HG03354 (cell line): Measurements from ENCODE around the gene SMIM10.
"Not testable (repeated sequence)": the region's sequence is repeated elsewhere in the genome, so short reads cannot be mapped to it uniquely, and the experiment has no call there.

Experiments used
- ATAC-seq: cut with Tn5 transposase; IDR thresholded peaks from one replicate; pipeline ENCODE4 v1.9.1; 2021; ENCODE audit warnings: mild to moderate bottlenecking; ENCODE audit not compliant: unreplicated experiment, poor library complexity, severe bottlenecking

SMIM10 gene

DNA sequence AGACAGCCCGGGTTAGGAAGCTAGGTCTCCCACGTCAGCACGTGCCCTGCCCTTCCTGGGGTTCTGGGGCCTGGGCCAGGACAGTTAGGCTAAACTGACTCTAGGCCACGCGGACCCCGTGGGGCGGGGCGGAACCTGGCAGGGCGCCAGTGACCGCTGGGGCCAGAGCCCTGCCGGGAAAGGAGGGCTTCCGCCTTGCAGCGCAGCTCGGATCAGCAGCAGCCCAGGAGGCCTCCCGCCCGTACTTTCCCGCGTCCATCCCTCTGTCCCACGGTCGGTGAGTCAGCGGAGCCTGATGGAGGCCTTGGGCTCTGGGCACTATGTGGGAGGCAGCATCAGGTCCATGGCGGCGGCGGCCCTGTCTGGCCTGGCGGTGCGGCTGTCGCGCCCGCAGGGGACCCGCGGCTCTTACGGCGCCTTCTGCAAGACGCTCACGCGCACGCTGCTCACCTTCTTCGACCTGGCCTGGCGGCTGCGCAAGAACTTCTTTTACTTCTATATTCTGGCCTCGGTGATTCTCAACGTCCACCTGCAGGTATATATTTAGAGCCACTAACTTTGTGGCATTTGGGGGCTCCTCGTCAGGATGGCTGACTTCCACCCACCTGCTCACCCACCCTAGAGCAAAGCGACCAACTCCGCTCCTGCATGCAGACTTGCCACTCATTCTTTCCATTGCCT lies at the start of gene SMIM10:
SMIM10 (plus strand) TSS at position 191 of the 681 bp plus-strand sequence; CDS start at position 296, 105 bp downstream.
- ATAC-seq: peak; percentile 79

DNA sequence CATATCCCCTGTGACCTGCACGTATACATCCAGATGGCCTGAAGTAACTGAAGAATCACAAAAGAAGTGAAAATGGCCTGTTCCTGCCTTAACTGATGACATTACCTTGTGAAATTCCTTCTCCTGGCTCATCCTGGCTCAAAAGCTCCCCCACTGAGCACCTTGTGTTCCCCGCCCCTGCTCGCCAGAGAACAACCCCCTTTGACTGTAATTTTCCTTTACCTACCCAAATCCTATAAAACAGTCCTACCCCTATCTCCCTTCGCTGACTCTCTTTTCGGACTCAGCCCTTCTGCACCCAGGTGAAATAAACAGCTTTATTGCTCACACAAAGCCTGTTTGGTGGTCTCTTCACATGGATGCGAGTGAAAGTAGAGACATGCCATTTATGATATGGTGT lies 44.4 kb upstream of the SMIM10 start:
- ATAC-seq: not testable (repeated sequence)

DNA sequence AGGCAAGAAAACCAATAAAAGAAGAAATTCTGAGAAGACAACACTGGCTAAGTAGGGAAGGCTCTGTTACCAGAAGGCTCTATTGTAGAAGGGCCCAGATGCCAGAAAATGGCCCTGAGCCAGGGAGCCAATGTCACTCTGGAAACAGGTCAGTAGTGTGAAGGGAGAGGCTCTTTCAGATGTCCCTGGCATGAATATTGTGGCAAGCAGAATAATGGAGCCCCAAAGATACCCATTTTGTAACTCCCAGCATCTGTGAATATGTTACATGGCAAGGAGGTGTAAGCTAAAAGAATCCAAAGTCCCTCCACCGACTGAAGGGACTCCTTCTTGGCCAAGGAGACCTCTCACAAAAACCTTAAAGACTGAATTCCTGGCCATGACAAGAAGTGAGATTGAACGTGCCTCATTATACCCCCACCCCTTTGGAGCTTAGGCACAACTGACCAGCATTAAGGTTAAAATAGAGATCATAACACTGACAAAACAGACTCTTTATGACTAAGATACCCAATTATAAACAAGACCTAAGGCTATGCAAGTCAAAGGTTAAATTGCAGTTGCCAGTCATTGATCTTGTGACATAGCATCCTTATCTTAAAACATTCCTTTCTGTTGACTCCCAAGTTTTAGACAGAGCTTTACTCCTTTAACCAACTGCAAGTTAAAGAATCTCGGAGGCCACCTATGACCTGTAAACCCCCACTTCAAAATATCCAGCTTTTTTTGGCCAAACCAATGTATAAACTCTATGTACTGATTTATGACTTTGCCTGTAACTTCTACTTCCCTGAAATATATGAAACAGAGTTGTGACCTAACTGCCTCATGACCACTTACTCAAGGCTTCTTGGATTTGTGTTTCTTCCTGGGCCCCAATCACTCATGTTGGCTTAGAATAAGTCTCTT lies 42.2 kb upstream of the SMIM10 start:
- no peak for ATAC-seq

DNA sequence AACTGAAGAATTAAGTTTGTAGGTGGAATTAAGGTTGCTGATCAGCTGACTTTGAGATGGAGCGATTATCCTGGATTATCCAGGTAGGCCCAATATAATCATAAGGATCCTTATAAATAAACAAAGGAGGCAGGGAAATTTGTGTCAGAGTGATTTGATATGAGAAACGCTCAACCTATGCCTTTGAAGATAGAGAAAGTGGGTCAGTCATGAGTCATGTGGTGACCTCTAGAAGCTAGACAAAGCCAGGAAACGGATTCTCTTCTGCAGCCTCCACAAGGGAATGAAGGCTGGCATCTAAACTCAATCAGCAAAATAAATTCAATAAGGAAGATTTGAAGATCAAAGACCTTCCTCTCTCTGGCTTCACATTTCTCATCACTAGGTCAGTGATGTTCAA lies 41.5 kb upstream of the SMIM10 start:
- ATAC-seq: no peak

DNA sequence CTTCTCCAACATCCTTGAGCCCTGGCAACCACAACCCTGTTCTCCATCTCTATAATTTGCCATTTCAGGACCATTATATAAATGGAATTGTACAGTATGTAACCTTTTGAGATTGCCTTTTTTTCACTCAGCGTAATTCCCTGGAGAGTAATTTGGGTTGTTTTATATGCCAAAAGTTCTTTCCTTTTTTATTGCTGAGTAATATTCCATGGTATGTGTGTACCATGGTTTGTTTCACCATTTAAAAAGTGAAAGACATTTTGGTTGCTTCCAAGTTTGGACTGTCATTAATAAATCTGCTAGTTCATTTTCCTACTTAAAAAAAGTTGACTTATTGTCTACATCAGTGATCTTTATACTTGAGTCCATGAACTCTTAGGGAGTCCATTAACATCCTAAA lies 33.0 kb upstream of the SMIM10 start:
- no peak for ATAC-seq

DNA sequence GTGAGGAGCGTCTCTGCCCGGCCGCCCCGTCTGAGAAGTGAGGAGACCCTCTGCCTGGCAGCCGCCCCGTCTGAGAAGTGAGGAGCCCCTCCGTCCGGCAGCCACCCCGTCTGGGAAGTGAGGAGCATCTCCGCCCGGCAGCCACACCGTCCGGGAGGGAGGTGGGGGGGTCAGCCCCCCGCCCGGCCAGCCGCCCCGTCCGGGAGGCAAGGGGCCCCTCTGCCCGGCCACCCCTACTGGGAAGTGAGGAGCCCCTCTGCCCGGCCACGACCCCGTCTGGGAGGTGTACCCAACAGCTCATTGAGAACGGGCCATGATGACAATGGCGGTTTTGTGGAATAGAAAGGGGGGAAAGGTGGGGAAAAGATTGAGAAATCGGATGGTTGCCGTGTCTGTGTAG lies 30.4 kb upstream of the SMIM10 start:
- ATAC-seq: not testable (repeated sequence)

DNA sequence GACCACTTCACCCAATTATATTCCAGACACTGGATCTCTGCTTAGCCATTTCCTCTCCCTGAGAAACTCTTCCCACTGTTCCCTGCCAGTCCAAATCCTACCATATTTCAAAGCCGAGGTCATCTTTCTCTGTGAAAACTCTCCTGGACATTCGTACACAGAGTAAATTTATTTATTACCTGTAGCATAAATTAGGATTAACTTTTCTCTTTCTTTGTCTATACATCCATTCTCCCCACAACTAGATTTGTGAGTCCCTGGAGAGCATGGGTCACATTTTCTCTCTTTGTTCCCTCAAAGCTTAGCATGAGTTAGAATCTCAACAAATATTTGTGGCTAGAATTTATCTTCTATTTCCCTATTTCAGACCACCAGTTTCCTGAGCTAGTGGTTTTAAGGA lies 27.8 kb upstream of the SMIM10 start:
- no peak for ATAC-seq

DNA sequence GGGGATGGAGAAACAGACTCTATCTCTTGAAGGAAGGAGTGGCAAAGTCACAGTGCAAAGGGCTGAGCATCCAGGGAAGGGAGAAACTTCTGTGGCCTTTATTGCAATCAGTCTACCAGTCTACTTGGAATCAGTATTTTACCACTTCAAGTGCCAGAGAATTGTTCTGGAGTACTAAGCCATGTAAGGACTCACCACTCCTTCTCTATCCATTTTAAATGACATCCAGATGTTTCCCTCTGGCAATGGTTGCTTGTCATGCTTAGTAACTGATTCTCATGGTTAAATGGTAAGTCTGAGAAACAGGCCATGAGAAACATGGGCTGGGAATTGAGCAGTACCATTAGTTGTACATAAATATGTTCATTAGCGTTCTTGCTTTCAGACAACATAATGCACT lies 21.1 kb upstream of the SMIM10 start:
- ATAC-seq: no peak

DNA sequence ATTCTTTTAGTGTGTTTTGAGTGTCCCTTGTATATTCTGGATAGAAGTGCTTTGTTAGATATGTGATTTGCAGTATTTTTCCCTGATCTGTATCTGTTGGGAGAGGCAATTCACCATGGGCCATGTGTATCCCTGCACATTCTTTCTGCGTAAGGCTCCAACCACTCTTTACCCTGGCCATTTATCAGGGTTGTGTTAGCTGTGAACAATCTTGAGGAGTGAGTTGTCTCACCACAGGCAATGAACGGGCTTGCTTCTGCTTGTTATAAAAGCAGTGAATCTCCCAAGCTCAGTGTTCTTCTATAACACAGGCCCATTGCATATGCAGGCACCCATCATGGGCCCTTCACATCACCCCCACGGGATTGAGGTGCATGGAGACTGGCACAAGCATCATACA lies 18.9 kb upstream of the SMIM10 start:
- no peak for ATAC-seq

DNA sequence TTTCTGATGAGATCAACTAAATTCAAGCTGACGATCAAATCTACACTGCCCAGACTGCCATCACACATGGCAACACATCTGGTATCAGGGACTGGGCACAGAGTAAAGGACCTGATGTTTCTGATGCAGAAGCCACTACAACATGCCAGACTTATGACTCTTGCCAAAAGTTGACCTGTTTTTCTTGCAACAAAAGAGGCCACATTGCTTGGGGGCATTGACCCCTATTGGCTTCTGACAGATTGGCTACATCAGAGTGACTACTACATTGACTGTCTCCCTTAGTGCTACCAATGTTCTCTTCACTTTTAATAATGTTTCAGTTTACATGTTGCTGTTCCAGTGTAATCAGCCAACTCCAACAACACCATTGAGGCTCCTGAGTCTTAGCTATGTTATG lies 15.3 kb upstream of the SMIM10 start:
- ATAC-seq: no peak

DNA sequence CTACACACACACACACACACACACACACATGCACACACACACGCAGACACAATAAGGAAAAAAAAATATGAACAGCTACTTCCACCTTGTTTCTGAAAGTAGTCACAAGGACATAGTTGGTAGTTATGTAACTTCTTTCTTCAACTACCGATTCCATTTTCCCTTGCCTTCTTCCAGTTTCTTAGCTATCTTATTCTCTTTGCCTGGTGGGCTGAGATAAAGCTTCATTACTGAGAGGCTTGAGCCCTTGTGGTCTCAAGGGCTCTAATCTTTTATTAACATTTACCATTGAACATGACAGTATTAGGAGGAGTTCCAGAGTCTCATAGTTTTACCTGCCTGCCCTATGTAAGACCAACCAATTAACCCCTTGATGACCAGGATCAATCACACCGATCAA lies 8.9 kb upstream of the SMIM10 start:
- ATAC-seq: no peak

DNA sequence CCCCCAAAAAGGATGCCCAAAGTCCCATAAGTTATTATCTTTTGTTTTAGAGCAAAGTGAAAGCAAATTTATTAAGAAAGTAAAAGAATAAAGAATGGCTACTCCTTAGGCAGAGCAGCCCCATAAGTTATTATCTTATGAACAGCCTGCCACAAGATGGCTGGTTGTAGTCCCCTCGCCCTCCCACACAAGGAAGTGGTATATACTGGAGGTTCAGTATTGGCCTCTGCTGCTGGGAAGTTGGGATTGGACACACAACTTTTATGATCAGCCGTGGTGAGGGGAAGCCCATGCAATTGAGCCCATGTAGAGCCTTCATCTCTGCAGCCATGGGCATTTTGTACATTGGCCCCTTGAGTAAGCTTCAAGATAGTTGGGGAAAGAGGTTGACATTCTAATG lies 8.0 kb upstream of the SMIM10 start:
- no peak for ATAC-seq

DNA sequence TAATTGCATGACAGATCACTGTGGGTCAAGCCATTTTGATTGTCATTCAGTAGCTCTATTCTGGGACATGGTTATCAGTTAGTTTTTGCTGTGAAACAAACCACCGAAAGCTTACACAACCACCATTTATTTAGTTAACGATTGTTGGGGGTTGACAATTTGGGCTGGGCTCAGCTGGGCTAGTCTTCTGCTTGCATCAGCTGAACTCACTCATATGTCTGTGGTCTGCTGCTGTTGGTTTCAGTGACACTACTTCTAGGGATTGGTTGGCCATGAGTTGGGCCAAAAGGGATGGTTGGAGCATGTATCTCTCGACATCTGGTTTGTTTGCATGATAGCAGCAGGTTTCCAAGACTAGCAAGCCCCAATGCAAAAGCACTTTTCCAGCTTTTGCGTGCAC lies 5.3 kb upstream of the SMIM10 start:
- ATAC-seq: no peak

DNA sequence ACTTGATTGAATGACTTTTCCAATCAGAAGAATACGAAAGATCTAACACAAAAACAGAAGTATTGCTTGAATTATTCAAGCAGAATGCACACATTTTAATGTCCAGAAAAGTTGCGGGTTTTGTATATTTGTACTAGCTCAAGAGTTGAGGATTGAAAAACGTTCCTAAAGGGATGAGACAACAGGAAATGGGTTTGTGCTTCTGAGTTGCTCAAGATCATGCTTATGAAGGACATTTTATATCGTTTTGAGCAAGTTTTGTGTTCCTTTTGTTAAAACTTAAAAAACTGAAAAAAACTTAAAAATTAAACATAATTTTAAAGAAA lies 353 bp upstream of the SMIM10 start:
- no peak for ATAC-seq

DNA sequence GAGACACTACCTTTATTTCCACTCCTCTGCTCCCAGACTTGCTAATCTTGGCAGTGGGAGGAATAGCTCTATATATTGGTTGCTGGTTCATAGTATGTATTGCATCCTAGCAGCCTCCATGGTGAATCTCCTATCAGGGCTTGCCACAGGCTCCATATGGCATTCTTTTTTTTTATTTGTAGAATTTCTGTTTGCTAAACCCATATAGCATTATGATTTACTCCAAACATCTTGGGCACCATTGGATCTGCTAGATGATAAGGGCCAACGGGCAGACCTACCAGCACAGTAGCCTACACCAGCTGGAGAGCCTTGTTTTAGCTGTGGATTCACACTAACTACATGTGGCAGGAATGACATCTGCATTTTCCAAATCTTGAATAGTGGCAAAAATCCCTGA lies 6.9 kb downstream of the SMIM10 start:
- no peak for ATAC-seq

DNA sequence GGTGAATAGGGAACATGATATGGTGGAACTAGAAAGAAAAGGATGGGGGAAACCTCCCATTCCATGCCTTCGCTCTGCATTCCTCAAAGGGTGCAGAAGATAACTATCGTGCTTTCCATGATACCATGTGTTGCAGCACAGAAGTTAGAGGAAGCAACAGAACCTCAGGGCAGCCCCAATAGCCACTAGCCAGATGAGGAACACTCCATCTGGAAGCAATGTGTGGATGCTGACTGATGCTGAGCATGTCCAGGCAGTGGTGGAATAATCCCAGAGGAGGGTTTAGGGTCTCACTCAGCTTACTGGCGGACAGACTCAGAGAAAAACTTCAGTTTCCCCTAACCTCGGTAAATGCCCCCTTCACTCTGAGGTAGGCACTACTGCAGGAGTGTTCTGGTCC lies 7.5 kb downstream of the SMIM10 start:
- ATAC-seq: no peak

DNA sequence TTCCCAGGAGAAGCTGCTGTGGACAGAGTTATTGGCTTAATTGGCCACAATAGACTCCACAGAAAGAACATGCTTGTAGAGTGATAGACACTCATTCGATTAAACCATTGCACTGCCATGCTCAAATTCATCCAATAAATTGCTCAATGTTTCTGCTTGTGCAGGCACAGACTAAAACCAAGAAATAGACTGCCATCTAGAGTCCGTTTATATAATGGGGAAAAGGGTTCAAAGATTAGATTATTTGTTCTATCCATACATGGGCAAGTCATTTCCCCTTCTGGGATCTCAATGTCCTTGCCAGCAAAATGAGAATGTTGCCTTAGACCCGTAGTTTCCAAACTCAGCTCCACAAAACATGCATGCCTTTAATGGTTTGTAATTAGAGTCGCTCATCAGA lies 8.7 kb downstream of the SMIM10 start:
- ATAC-seq: no peak

DNA sequence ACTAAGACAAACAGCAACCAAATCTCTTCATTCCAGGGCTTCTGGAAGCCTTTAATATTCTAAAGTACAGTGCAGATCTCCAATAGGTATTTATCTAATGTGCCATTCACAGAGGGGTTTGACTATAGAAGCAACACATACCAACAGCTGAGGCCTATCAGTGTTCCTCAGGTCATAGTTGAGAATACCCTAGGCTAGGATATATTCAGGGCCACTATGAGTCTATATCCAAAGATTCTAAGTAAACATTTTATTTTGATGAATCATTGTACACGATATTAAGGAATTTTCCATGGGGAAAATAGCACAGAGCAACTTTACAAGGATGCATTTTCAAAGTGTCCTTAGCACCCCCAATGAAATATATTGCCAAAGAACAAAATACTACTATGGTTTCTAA lies 9.7 kb downstream of the SMIM10 start:
- ATAC-seq: no peak

DNA sequence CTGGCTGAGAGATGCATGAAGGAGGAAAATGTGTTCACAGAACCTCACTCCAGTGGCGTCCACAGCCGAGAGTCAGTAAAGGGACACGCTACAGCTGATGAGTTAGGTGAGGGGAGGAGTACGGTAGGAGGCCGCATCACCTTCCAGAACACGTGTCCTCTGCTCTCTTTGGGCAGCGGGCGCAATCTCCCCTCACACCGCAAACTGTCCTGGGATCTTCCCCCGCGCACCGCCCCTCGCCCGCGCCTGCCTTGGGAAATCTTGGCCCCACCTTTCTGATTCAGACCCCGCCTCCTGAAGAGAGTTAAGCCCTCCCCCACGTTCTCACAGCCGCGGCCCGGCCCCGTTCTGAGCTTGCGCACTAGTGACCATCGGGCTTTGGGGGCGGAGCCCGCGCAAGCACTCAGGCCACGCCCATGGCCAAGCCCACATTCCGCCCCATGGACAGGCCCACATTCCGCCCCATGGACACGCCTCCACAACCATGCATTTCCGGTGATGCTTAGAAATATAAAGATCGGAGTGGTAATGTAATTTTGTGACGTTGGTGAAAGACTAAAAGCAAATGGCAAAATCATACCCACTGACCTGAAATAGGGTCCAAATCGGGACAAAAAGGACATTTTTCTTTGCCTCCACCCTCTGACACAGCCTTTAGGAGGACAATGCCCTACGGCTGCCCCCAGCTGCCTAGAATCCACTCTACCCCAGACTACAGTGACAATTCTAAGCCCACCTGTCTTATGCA lies 13.3 kb downstream of the SMIM10 start:
- ATAC-seq: peak; percentile 96

DNA sequence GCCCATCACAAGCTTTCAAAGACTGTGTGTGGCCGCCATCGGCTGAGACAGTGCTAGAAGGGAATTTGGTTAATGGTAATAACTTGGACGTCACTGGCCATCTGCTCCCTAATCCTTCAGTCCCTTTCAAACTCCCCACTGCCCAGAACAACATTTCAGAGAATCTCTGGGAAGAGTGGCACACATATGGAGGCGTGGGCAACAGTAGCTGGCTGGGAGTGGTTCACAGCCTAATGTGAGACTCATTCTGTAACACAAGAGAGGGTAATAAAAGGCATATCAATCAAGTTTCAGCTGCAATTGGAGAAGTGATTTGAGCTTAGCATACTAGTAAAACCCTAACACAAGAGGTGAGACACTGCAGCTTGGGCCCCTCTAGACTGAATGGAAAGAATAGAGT lies 15.4 kb downstream of the SMIM10 start:
- ATAC-seq: no peak
